Tongue (tissue), 2 donors: ENCODE results near the gene SMIM22. TPM values are rescaled to one million over a fixed set of nuclear protein-coding genes. Genes with fewer than 3 reads are reported as not detected.
"Not testable (repeated sequence)": the region's sequence is repeated elsewhere in the genome, so short reads cannot be mapped to it uniquely, and the experiment has no call there.

Experiments used
- DNase-seq: peaks from one replicate; pipeline ENCODE4 v3.0.0-alpha.2; 2015
- total RNA-seq: library from RNA; depleted of rRNA; stranded (reverse); fragments of >200 nt; gene quantifications from one replicate; pipeline ENCODE4 v1.2.3, GENCODE V29; 2014

Gene SMIM22
- total RNA-seq, 1 donor from 2014 or later, result not detected

- DNase-seq, result no peak
Observed at GRCh38 chr16:4769306-4769638, 25.9 kb upstream of the SMIM22 start.

- DNase-seq, result no peak
Observed at GRCh38 chr16:4771646-4772045, 23.5 kb upstream of the SMIM22 start.

GRCh38 chr16:4772351-4772750, 22.8 kb upstream of the SMIM22 start:
- DNase-seq, result no peak

- no peak for DNase-seq
Observed at GRCh38 chr16:4775005-4775404, 20.2 kb upstream of the SMIM22 start.

GRCh38 chr16:4776141-4776705, 18.9 kb upstream of the SMIM22 start:
- no peak for DNase-seq

GRCh38 chr16:4777339-4778049, 17.7 kb upstream of the SMIM22 start:
- DNase-seq, result no peak

GRCh38 chr16:4778050-4778392, 17.1 kb upstream of the SMIM22 start:
- no peak for DNase-seq

- no peak for DNase-seq
Observed at GRCh38 chr16:4780235-4780634, 14.9 kb upstream of the SMIM22 start.

- no peak for DNase-seq
Observed at GRCh38 chr16:4783251-4783950, 11.8 kb upstream of the SMIM22 start.

- DNase-seq, result no peak
Observed at GRCh38 chr16:4783951-4784336, 11.2 kb upstream of the SMIM22 start.

GRCh38 chr16:4784444-4784987, 10.7 kb upstream of the SMIM22 start:
- not testable (repeated sequence) for DNase-seq

GRCh38 chr16:4785758-4786433, 9.3 kb upstream of the SMIM22 start:
- DNase-seq, result no peak

GRCh38 chr16:4787068-4787467, 8.1 kb upstream of the SMIM22 start:
- no peak for DNase-seq

GRCh38 chr16:4787627-4788482, 7.3 kb upstream of the SMIM22 start, which contains the start of gene SEPTIN12:
Gene SEPTIN12, minus strand, starts transcription at chr16:4788345. Its CDS starts 700 bp downstream, at chr16:4787645.
- no peak for DNase-seq

- no peak for DNase-seq
Observed at GRCh38 chr16:4788489-4788889, 6.7 kb upstream of the SMIM22 start.

GRCh38 chr16:4788910-4789309, 6.3 kb upstream of the SMIM22 start:
- no peak for DNase-seq

GRCh38 chr16:4790261-4790660, 4.9 kb upstream of the SMIM22 start:
- no peak for DNase-seq

- no peak for DNase-seq
Observed at GRCh38 chr16:4790871-4791270, 4.3 kb upstream of the SMIM22 start.

- no peak for DNase-seq
Observed at GRCh38 chr16:4792951-4793513, 2.1 kb upstream of the SMIM22 start.

- no peak for DNase-seq
Observed at GRCh38 chr16:4795828-4796572, 831 bp downstream of the SMIM22 start.
